GM21526 (cell line): ENCODE measurements around the gene GPR176.

Source experiments
- ATAC-seq: cut with Tn5 transposase; IDR thresholded peaks from one replicate; pipeline ENCODE4 v1.9.1; 2021; ENCODE audit warnings: moderate library complexity; ENCODE audit not compliant: unreplicated experiment, low FRiP score

GPR176 gene

GRCh38 chr15:39752246-39752645, 167.8 kb downstream of the GPR176 start:
- ATAC-seq, result no peak
